ENCODE measurements around the gene ANKH.
"Not testable (repeated sequence)": the region's sequence is repeated elsewhere in the genome, so short reads cannot be mapped to it uniquely, and the experiment has no call there.

The ANKH gene

DNA sequence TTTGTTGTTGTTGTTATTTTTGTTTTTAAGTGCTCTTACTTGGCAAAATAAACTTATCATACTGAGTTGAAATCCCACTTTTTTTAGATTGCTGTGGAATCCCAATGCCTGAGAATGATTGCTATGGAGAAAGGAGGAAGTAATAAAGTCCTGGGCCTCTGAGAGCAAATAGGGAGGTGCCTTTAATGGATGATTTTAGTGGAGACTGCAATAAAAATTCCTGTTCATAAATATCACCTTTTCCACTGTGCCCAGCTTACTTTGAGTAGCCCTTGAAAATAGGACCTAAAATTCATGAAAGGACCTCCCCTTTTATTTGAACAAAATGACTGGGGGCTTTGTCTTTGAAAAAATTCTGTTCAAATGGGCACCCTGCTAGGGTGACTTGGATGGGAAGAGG lies 21.8 kb upstream of the ANKH start:
- no peak for DNase-seq
- in situ Hi-C loops (cut with HindIII; ENCODE audit: low pct_ligation_motif_present, low pct_unique_long_range_greater_than_20kb, low sequenced_read_pairs), result no loop called here

DNA sequence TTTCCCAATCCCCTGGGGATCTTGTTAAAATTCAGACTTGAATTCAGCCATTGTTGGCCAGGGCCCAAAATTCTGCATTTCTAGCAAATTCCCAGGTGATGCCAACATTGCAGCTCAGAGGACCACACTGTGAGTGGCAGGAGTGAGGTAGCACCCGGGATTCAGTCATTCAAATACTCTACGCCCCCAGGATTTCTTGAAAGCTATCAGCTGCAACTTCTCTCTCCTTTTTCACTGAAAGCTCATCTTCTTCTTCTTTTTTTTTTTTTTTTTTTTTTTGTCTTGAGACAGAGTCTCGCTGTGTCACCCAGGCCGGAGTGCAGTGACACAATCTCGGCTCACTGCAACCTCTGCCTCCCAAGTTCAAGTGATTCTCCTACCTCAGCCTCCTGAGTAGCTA lies 19.3 kb upstream of the ANKH start:
- DNase-seq, result no peak
- in situ Hi-C loops (cut with HindIII; ENCODE audit: low pct_ligation_motif_present, low pct_unique_long_range_greater_than_20kb, low sequenced_read_pairs), result no loop called here

DNA sequence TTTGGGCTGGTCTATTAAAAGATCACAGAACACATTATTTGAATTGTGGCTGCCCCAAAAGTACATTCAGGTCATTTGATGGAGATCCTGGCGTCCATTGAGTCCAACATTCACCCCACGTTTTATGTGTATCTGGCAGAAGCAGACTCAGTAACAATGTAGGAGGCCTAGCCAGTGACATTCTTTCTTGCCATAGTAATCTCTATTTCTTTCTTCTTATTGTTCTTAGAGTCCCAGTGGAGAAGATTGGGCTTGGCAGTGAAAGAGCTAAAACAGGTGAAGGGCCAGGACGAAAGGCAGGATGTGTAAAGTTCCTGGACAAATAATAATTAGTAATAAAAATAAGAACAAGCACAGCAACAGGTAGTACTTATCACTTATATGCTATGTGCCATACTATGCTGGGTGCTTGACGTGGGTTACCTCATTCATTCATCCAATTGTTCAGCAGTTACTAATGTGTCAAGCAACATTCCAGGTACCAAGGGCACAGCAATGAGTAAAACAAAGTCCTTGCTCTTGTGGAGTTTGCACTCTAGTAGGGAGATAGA lies 12.6 kb upstream of the ANKH start:
- no peak for DNase-seq
- in situ Hi-C loops (cut with HindIII; ENCODE audit: low pct_ligation_motif_present, low pct_unique_long_range_greater_than_20kb, low sequenced_read_pairs), result no loop called here

DNA sequence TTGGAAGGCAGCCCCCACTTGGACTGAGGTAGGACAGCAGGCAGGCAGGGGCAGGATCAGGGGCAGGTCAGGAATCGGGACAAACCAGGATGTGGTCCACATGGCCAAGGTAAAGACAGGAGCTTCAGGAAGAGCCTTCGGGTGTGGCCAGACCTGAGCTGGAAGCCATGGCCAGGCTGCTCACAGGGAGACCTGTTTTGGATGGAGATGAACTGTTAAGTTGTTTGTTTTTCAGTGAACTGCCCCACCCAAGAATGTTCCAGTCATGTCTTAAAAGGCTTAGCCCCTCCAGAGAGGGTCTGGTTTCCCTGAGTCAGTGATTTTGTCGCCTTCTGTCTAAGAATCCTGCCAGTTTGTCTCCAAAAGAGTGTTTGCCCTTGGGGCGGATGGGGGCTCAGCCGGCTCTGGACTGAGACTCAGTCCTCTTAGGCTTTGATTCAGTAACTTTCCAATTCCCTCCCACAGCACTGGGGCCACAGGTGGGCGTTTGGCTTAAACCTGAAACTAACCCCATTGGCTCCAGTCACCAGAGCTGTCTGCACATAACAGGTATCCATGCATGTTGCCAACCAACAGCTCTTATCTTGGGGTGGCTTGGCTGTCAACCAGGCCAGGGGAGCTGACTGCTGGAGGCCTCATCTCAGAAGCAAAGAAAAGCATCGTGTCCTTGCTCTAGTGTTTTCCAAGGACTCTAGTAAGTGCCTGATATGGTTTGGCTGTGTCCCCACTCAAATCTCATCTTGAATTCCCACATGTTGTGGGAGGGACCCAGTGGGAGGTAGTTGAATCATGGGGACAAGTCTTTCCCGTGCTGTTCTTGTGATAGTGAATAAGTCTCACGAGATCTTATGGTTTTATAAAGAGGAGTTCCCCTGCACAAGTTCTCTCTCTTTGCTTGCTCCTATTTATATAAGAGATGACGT lies 11.3 kb upstream of the ANKH start:
- in situ Hi-C loops (cut with HindIII; ENCODE audit: low pct_ligation_motif_present, low pct_unique_long_range_greater_than_20kb, low sequenced_read_pairs), result no loop called here
- no peak for DNase-seq

DNA sequence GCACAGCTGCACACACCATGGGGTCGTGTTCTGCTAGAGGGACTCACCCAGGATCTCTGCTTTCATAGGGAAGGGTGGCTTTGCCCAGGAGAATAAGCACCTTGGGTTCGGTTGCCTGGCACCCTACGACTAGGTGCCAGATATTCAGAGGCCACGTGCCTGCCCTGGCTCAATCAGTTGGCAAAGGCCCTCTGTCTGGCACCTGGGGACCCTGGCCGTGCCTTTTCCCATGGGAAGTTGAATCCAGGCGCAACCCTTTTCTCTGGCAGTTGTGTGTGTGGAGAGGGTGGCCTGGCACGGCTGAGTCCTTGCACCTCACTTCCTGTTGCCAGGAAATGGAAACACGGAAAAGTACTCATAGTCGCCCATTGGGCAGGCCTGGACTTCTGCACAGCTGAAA lies 10.2 kb upstream of the ANKH start:
- in situ Hi-C loops (cut with HindIII; ENCODE audit: low pct_ligation_motif_present, low pct_unique_long_range_greater_than_20kb, low sequenced_read_pairs), result no loop called here

DNA sequence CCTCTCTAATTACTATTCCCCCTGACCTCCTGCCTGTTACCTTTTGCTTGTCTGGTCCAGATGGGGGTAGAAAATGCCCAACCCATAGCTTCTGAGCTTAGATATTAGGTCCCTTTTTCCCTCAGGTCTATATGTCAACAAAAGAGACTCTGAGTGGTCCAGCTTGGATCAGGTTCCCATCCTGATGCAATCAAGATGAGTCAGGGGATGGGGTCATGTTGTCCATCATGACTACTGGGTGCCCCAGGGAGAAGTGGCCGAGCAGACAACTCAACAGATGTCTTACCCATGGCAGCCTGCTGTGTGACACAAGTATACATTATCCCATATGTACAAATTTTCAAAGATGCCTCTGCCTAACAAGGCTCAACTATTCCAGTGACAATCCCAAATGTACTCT lies 9.1 kb upstream of the ANKH start:
- DNase-seq, result no peak
- in situ Hi-C loops (cut with HindIII; ENCODE audit: low pct_ligation_motif_present, low pct_unique_long_range_greater_than_20kb, low sequenced_read_pairs), result no loop called here

More for the DNA sequence above, 10.2 kb upstream of the ANKH start:
- DNase-seq, result no peak

DNA sequence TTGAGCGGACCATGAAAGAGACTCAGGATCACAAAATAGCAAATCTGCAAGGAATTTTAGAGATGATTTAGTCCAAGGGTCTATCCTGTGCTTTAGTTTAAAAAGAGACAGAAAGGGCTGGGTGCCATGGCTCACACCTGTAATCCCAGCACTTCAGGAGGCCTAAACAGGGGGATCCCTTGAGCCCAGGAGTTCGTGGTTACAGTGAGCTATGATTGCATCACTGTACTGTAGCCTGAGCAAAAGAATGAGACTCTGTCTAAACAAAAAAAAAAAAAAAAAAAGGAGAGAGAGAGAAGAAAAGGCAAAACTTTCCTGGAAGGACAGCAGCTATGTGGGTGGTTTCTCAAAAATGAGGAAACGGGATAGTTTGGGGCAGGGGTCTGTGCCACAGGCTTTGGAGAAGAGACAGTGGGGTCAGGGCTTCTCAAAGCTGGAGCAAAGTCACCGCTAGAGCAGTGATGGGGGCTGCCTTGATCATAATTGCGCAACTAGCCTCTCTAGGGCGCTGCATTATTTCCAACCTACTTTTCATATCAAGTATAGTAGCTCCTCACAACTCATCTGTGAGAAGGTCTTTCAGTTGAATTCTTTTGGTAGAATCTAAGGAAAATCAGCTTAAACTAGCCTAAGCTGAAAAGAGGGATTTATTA lies 8.5 kb upstream of the ANKH start:
- DNase-seq, result no peak
- in situ Hi-C loops (cut with HindIII; ENCODE audit: low pct_ligation_motif_present, low pct_unique_long_range_greater_than_20kb, low sequenced_read_pairs), result no loop called here

DNA sequence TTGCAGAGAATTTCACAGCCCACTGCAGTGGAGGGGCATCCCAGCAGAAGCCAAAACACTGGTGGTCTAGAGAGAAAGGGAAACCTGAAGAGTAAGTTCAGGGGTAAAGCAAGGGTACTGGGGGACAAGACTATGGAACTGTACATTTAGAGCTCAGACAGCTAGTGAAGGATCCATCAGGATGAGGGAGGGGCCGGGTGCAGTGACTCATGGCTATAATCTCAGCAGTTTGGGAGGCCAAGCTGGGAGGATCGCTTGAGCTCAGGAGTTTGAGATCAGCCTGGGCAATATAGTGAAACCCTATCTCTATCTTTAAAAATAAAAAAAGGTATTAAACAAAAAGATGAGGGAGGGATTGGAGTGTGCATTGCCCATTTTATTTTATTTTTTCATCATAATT lies 7.8 kb upstream of the ANKH start:
- in situ Hi-C loops (cut with HindIII; ENCODE audit: low pct_ligation_motif_present, low pct_unique_long_range_greater_than_20kb, low sequenced_read_pairs), result no loop called here
- no peak for DNase-seq

DNA sequence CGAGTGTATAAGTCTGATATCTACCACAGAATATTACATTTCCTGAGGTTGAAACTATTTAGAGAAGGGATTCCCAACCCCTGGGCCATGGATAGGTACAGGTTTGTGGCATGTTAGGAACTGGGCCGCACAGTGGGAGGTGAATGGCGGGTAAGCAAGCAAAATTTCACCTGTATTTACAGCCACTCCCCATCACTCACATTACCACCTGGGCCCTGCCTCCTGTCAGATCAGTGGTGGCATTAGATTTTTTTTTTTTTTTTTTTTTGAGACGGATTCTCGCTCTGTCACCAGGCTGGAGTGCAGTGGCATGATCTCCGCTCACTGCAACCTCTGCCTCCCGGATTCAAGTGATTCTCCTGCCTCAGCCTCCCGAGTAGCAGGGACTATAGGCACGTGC lies 6.6 kb upstream of the ANKH start:
- in situ Hi-C loops (cut with HindIII; ENCODE audit: low pct_ligation_motif_present, low pct_unique_long_range_greater_than_20kb, low sequenced_read_pairs); DNase-seq: not testable (repeated sequence)

DNA sequence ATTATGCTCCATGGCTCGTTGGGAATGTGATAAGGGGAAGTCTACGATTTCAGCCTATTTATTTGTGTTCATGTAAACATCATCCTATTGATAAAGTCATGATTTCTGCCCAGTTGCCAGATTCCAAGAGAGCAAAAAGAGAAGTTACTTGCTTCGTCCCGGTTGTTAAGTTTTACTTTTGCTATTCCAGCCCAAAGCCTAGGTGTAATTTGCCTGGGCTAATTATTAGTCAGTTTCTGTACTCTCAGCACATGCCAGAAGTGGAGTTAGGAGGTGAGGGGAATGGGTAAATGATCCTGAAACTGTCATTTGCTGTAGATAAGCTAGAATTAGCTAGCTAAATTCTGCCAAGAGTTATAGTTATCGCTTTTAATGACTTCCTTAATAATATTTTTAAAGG lies 4.5 kb upstream of the ANKH start:
- in situ Hi-C loops (cut with HindIII; ENCODE audit: low pct_ligation_motif_present, low pct_unique_long_range_greater_than_20kb, low sequenced_read_pairs), result no loop called here
- DNase-seq, result no peak

DNA sequence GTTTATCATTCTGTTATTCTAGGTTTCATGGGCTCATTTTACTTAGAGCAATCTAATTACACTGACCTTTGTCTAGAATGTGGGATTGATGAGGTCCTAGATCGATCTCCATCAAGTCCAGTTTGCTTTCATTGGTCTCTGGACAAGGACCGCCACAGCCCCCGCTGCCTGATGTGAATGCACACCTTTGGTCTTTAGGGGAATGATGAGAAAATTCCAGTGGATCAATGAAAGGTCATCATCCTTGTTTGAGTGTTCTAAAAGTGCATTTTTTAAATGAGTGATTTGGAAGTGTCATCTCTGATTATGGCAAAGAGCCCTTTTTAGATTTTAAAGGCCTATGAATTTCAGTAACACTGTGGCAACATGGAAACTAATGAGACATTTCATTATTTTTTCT lies 2.2 kb upstream of the ANKH start:
- in situ Hi-C loops (cut with HindIII; ENCODE audit: low pct_ligation_motif_present, low pct_unique_long_range_greater_than_20kb, low sequenced_read_pairs), result no loop called here

DNA sequence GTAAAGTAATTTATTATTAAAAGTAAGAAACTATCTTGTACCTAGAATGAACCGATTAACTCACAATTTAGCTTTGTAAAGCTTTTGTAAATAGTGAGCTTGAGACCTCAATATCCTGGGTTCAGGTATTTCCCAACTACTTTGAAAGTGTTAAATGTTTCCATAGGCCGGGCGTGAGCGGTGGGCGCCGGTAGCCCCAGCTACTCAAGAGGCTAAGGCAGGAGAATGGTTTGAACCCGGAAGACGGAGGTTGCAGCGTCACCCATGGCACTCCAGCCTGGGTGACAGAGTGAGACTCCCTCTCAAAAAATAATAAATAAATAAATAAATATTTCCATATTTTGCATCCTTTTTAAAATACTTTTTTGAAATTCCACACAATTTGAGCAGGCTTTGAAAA lies 1.5 kb upstream of the ANKH start:
- in situ Hi-C loops (cut with HindIII; ENCODE audit: low pct_ligation_motif_present, low pct_unique_long_range_greater_than_20kb, low sequenced_read_pairs), result no loop called here
- DNase-seq, result no peak

More for the DNA sequence above, 2.2 kb upstream of the ANKH start:
- DNase-seq, result no peak

DNA sequence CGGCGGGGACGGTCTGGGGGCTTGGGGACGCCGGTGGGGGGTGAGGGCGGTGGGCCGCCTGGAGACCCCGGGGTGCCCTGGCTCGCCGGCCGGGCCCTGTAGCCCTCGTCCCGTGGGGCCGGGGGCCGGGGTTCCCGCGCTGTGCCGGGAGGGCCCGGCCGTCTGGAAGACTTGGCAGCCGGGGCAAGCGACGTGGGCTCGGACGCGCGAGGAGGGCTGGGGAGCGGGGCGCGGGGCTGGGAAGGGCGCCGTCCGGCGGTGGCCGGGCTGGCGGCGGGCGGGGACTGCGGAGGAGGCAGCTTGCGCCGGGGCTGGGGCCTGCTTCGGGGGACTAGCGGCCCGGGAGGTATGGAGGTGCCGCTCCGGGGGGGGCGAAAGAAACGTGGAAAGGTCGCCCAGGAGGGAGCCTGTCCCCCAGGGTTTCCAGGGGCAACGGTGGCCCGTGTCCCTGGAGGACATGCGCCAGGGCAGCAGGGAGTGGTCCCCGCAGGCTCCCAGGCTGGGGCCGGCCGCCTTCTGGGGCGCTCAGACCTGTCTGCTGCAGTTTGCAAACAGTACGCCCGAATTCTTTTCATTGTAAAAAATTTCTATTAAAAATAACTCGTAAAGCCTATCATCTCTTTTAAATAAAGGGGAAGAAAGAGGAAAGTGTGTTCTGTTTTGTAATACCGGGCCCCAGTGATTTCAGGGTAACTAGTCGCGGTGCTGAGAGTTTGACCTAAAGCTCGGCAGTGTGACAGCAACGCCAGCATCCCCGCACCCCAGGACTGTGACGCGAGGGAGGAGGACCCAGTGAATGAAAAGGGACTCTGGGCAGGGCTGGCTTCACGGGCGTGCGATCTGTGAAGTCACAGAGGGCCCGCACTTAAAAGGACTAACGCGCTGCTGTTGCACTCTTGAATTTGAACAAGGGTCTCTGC lies 752 bp upstream of the ANKH start:
- DNase-seq, result peak; percentile 39
- in situ Hi-C loops (cut with HindIII; ENCODE audit: low pct_ligation_motif_present, low pct_unique_long_range_greater_than_20kb, low sequenced_read_pairs), result no loop called here

DNA sequence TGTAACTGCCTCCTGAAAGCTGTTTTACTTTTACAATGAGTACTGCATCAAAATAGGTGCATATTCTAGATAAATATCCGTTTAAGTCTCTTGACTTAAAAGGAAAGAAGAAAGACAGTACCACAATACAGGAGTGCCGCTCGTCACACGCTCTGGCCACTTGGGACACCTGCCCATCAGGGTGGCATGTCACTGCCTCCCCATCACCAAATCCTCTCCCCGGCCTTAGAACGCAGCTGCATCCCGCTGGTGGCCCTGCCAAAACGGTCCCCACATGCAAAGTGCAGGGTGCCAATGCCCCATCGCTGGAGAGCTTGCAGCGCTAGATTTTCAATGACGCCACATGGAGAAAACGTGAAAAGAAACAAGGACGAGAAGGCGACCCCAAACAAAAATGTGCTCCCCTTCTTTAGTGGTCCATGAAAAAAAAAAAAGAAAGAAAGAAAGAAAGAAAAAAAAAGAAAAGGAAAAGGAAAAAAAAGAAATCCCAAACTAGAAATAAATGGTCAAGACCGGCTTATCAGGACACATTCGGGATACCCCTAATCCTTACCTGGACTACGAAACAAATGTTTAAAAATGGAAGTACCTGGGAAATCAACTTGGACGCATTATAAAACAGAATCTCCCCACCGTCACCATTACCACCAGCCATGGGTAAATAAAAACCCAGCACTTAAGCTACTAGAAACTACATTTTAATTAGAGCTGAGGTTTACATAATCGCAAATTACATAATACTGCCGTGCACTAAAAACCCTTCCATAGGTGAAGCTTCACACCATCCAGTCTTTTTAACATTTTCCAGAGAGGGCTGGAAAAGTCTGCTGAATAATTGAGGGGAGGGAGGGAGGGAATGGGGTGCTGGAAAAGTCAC lies 1.0 kb downstream of the ANKH start:
- no peak for DNase-seq
- in situ Hi-C loops (cut with HindIII; ENCODE audit: low pct_ligation_motif_present, low pct_unique_long_range_greater_than_20kb, low sequenced_read_pairs), result no loop called here

DNA sequence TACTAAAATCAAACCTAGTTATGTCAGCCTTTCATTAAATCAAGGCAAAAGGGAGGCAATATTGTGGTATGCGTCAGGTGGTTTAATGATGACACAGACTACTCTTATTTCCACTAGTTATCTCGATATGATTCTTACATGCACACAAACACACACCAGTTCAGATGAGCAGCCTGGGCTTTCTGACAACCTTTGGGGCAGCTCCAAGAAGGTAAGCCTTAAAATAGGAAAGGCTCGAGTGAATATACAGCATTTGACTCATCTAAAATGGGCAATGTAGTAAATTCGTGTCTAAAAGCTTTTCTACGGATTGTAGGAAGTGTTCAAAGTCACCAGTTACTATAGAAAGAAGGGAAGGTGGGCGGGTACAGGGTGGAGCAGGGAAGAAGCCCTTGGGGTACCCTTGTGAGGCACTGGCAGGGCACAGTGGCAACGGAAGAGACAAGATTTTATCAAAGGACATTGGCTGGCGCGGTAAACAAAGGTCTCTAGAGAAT lies 1.9 kb downstream of the ANKH start:
- in situ Hi-C loops (cut with HindIII; ENCODE audit: low pct_ligation_motif_present, low pct_unique_long_range_greater_than_20kb, low sequenced_read_pairs), result no loop called here
- no peak for DNase-seq

DNA sequence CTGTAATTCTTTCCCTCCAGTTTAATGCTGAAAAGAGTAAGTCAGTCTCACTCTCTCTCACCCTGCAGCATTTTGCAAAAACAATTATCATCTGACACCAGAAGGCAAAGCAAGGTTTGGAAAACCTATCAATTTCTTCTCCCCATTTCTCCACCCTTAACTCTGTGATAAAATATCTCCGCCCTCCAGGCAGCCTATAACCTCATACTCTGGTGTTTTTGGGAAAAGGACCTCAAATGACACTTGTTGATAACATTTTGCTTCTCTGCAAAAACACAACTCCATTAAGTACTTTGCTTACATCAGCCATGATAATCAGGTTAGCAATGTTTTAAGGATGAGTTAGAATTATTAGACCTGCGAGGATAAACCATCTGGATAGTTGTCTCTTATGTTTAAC lies 2.3 kb downstream of the ANKH start:
- no peak for DNase-seq
- in situ Hi-C loops (cut with HindIII; ENCODE audit: low pct_ligation_motif_present, low pct_unique_long_range_greater_than_20kb, low sequenced_read_pairs), result no loop called here

DNA sequence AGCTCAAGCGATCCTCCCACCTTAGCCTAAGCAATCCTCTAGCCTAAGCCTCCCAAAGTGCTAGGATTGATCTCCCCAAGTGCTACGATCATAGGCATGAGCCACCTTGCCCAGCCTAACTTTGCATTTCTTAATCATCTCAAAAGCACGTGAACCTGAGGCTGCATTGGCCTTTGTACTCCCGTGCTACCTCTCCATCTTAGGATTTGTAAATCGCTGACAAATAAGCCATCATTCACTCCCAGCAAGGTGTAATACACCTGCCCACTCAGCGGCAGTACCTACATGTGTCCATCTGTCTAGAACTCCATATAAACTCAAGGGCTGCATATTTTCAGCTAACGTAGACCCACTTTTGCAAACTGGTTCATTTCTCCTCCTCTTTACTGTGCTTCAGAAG lies 2.8 kb downstream of the ANKH start:
- no peak for DNase-seq
- in situ Hi-C loops (cut with HindIII; ENCODE audit: low pct_ligation_motif_present, low pct_unique_long_range_greater_than_20kb, low sequenced_read_pairs), result no loop called here

Data from ACHN (cell line).